GM03348 (cell line): ENCODE results near the gene TOR4A.

Source experiments
- DNase-seq: peaks from one replicate; pipeline ENCODE4 v3.0.0; 2012; ENCODE audit warnings: low spot score

Gene TOR4A

DNA sequence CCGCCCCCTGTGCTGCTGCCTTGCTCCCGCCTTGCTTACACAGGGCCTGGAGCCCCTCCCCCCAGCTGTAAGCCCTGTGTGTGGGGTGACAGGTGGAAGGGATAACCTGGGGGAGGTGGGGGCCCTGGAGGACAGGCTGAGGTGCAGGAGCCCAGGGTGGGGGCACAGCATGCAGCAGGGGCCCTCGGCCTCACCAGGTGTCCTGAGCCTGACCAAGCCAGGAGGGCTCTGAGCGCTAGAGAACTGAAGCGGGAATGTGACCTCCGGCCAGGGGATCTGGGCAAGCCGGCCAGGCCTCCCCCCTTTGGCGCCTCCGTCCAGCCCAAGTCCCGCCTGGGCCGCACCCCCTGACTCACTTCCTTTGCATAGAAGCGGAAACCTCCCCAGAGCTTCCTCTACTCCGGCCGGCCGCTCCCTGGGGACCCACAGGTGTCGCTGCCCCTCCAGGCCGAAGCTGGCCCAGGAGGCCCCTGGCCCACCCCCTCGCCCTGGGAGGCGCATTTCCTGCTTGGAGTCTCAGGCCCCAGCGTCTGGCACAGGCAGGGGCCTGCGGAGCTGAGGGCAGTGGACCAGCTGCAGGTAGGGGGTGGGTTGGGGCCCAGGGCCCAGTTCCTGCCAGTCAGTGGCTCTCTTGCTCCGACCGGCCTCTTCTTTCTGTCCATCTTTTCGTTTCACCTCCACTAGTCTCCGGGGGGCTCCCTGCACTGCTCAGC is at the start of gene TOR4A:
TOR4A (plus strand) TSS at position 398 of the 713 bp plus-strand sequence. CDS start 964 bp downstream, outside the sequence.
- DNase-seq: peak; percentile 93

DNA sequence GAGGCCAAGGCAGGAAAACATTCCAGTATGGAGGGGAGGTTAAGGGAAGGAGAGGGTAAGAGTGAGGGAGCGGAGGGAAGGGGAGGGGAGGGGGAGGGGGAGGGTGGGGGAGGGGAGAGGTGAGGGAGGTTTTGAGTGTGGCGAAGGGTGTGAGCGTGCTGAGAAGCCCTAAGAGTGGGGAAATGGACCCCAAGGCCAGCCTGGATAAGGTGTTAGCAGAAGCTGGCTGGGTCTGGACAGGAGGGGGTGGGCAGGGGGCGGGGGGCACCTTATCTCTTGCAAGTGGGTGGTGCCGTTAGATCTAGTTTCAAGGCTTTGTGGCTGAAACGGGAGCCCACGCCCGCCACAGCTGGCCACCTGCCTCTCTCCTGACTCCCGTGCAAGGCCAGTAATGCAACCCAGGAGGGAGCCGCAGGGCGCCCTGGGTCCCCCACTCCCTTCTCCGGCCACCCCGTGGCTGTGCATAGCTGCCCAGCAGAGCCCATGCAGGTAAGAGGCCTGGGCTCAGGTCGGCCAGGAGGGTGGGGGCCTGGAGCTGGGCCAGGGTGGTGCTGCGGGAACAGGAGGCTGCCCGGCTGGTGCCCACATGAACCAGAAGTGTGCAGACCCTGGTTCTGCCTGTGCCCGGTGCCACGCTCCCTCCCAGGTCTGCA is 49.5 kb upstream of the TOR4A start:
- DNase-seq: no peak

DNA sequence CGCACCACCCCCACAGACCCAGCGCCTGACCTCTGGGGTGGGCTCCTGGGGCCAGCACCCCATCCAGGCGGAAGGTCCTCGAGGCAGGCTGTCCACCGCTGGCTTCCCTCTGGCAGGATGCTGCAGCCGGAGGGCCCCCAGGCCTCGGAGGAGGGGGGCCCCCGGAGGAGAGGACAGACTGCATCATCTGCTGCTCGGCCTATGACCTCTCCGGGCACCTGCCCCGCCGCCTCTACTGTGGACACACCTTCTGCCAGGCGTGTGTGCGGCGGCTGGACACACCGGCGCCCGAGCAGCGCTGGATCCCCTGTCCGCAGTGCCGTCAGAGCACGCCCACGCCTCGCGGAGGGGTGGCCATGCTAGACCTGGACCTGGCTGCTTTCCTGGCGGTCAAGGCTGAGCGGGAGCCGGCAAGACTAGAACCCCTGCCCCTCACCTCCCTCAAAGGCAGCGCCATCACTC is 49.0 kb upstream of the TOR4A start:
- no peak for DNase-seq

DNA sequence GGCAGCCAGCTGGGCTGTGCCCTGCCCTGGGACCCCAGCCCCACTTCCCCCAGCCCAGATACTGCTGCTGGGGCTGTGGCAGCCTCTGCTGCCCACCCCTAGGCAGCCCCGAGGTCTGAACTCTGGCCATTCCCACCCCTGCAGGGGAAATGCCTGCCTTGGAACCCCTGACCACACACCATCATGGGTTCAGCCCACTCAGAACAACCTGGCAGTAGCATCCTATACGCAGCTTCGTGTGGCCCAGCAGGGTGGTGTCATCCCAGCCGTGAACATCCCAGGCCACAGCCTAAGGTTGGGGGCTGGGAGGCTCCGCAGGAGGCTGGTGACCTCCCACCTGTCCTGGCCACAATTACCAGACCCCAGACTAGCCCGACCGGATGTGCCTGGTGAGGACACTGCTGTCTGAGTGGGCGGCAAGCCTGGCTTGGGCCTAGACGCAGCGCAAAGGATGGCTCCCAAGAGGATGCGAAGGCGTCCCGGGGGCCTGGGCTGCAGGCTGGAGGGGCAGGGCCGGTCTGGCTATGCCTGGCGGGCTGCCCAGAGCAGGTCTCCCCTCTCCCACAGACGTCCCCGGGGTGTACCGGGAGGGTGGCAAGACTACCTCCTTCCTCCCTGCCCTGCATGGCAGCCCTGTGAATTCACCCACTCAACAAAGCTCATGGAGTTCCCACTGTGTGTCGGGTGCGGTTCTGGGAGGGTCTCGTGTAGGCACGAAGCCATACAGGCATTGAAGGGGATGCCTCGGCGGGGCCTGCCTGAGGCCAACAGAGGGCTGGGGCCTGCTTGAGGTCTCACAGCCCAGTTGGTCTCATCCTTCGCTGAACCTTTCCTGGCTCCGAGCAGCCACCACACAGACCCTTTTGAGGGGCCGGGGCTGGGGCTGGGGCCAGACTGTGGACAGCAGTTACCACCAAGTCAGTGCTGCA is 48.3 kb upstream of the TOR4A start:
- no peak for DNase-seq

DNA sequence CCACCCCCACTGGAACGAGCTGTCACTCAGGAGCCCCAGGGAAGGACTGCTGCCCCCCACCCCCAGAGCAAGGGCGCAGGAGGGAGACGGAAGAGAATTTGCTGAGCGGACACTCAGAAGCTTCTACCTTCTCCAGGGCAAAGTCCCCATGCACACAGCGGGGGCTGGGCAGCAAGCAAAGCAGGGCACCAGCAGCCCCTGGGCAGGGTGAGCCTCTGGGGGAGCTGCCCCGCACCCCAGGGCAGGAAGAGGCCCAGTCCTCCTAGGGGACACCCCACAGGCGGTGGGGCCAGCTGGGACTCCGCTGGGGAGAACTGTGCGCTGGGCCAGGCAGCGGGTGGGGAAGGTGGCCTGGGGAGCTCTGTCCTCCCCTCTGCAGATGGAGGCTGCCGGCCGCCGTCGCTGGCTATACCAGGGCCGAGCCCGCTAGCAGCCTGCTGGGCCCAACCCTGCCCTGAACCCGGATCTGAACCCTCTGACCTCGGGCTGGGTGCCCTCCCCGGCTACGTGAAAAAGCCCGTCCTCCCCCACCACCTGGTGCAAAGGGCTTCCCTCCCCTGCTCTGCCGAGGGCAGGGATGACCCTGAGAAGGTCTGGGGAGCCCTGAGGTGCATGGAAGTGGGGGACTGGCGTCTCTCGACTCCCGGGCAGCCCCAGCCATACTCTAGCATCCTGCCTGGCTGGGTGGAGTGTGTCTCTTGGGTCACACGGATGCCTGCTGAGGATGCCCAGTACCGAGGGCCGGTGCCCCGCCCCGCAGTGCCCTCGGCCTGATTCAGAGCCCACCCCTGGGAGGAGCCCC is 47.4 kb upstream of the TOR4A start:
- DNase-seq: no peak

DNA sequence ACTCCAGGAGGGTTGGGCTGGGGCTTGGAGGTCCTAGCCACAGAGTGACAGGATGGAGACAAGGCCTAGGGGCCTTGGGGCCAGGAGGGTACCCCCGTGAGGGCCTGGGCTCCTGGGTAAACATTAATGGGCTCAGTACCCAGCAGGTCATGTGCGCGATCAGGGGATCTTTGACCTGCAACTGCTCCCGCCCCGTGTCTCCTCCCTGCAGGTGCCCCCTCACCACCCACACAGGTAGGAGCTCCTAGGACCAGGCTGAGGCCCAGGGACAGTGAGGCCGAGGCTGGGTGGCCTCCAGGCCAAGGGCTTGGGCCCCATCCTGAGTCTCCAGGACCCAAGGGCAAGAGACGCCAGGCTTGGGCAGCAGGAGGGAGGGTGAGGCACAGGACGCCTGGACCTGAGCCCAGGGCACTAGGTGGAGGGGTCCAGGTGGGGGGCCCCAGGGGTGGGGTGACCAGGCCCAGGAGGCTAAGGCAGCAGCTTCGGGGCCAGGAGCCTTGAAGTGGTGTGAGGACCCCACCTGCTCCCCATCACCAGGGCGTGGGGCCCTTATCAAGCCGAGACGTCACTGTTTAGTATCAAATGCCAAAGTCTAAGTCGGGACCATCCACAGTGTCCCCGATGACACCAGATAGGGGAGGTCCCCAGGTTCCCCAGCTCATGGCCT is 46.7 kb upstream of the TOR4A start, which contains the start of gene SLC34A3:
SLC34A3 (plus strand) TSS at position 197 of the 667 bp plus-strand sequence. CDS start 802 bp downstream, outside the sequence.
- no peak for DNase-seq

DNA sequence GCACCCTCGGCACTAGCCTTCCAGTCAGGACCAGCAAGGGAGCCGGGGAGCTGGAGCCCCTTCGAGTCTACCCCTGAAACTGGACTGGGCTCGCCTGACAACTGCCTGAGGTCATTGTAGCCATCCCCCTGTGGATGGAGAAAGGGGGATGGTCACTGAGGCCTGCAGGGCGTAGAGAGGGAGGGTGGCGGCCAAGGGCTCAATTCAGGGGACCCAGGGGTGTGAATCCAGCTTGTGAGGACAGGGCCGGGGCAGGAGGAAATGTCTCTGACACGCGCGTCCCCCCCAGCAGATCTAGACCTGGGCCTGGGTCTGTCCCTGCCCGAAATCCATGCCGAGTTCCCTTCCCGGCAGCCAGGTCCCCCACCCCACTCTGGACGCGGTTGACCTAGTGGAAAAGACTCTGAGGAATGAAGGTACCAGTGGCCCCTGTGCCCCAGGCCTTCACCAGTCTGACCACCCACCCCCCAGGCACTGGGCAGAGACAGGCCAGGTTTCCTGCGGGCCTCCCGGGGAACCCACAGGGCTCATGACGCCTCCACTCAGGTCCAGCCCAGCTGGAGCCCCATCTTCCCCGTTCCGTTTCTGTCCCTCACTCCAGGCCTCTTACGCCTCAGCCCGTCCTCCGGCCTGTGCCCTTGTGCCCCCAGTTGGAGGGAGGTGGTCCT is 46.0 kb upstream of the TOR4A start:
- no peak for DNase-seq

DNA sequence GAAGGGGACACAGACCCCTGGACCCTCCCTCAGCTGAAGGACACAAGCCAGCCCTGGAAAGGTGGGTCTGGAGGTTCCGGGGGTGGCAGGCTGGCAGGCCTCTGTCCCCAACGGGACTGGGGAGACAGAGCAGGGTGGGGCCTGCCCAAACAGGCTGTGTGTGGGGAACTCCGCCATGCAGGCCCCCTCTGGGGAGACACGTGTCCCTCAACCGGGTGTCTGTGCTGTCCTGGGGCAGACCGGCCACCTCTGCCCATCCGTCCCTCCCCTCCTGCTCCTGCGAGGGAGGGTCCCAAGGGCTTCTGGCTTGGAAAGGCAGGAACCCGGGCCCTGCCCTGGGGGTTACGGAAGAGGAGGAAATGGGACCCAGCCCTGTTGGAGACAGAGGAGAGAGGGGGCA is 45.4 kb upstream of the TOR4A start:
- no peak for DNase-seq

DNA sequence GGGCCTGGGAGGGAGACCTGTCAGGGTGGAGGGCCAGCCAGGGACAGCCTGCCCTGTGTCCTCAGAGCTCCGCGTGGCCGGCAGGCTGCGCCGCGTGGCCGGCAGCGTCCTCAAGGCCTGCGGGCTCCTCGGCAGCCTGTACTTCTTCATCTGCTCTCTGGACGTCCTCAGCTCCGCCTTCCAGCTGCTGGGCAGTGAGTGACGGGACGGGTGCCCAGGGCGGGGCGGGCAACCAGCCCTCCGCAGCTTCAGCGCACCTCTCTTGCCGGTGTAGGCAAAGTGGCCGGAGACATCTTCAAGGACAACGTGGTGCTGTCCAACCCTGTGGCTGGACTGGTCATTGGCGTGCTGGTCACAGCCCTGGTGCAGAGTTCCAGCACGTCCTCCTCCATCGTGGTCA is 45.0 kb upstream of the TOR4A start:
- DNase-seq: no peak

GRCh38 chr9:137233143-137233980 is 44.2 kb upstream of the TOR4A start:
- no peak for DNase-seq

DNA sequence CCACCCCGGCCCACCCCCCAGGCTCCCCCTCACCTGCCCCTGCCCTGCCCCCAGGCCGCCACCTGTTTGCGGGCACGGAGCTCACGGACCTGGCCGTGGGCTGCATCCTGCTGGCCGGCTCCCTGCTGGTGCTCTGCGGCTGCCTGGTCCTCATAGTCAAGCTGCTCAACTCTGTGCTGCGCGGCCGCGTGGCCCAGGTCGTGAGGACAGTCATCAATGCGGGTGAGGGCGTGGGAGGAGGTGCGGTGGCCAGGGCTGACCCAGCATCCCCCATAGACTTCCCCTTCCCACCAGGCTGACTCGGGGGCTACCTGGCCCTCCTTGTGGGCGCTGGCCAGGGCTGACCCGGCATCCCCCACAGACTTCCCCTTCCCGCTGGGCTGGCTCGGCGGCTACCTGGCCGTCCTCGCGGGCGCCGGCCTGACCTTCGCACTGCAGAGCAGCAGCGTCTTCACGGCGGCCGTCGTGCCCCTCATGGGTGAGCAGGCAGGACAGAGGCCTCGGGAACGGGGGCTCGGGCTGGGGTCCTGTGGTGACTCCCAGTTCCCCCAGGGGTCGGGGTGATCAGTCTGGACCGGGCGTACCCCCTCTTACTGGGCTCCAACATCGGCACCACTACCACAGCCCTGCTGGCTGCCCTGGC is 43.4 kb upstream of the TOR4A start:
- no peak for DNase-seq

- DNase-seq: no peak
Observed at GRCh38 chr9:137234758-137235423, 42.6 kb upstream of the TOR4A start.

- no peak for DNase-seq
Observed at GRCh38 chr9:137235424-137236237, 41.9 kb upstream of the TOR4A start.

GRCh38 chr9:137236238-137236935 is 41.1 kb upstream of the TOR4A start:
- DNase-seq: peak; percentile 93

- no peak for DNase-seq
Observed at GRCh38 chr9:137236936-137237421, 40.5 kb upstream of the TOR4A start.
